Smooth muscle cell (in vitro differentiated cells): Measurements from ENCODE around the gene ANKHD1. TPM values are rescaled to one million over a fixed set of nuclear protein-coding genes. Genes with fewer than 3 reads are reported as not detected.

ENCODE experiments used
- DNase-seq: peaks from one replicate; lab custom pipeline; 2025; ENCODE audit not compliant: unreplicated experiment; lab: John Stamatoyannopoulos, UW
- H2AFZ ChIP-seq: fragments of 200-600 bp; sonication (generic); 2 replicates; pipeline ENCODE4 v1.6.0; 2016; ENCODE audit warnings: antibody characterized with exemption, low read depth, mild to moderate bottlenecking
- H3F3A ChIP-seq: fragments of 200-600 bp; sonication (generic); 2 replicates; pipeline ENCODE4 v1.6.0; 2017; ENCODE audit warnings: antibody characterized with exemption, low read depth
- H3K27ac ChIP-seq: fragments of 200-600 bp; sonication (generic); 2 replicates; pipeline ENCODE4 v1.5.1; 2016; ENCODE audit warnings: low read depth, mild to moderate bottlenecking
- H3K27me3 ChIP-seq: fragments of 200-600 bp; sonication (generic); 2 replicates; pipeline ENCODE4 v1.6.1; 2016; ENCODE audit warnings: low read depth, mild to moderate bottlenecking
- H3K36me3 ChIP-seq: fragments of 200-600 bp; sonication (generic); 2 replicates; pipeline ENCODE4 v1.5.1; 2016; ENCODE audit warnings: low read depth
- H3K4me1 ChIP-seq: fragments of 200-600 bp; sonication (generic); 2 replicates; pipeline ENCODE4 v1.5.1; 2016; ENCODE audit warnings: low read depth
- H3K4me2 ChIP-seq: fragments of 200-600 bp; sonication (generic); 2 replicates; pipeline ENCODE4 v1.6.0; 2016; ENCODE audit warnings: mild to moderate bottlenecking
- H3K4me3 ChIP-seq: fragments of 200-600 bp; sonication (generic); 2 replicates; pipeline ENCODE4 v1.5.1; 2016; ENCODE audit warnings: mild to moderate bottlenecking
- H3K79me2 ChIP-seq: fragments of 200-600 bp; sonication (generic); 2 replicates; pipeline ENCODE4 v1.6.0; 2016; ENCODE audit warnings: low read depth, mild to moderate bottlenecking
- H3K9ac ChIP-seq: fragments of 200-600 bp; sonication (generic); 2 replicates; pipeline ENCODE4 v1.6.0; 2016; ENCODE audit warnings: low read depth
- H3K9me3 ChIP-seq: fragments of 200-600 bp; sonication (generic); replicated peaks from 2 replicates; pipeline ENCODE4 v1.5.1; 2016; ENCODE audit warnings: low read depth
- H4K20me1 ChIP-seq: fragments of 200-600 bp; sonication (generic); 2 replicates; pipeline ENCODE4 v1.6.0; 2016; ENCODE audit warnings: low read depth
- CTCF ChIP-seq: fragments of 200-600 bp; sonication (generic); IDR thresholded peaks from 2 replicates; pipeline ENCODE4 v1.5.1; 2017; ENCODE audit warnings: borderline replicate concordance, mild to moderate bottlenecking, antibody characterized with exemption; ENCODE audit not compliant: insufficient read depth, poor library complexity, severe bottlenecking
- WGBS: methylation state at CpG from one replicate; pipeline ENCODE4 v1.1.7; 2016; ENCODE audit warnings: low lambda C conversion rate; 5-methylcytosine and 5-hydroxymethylcytosine counted together
- polyA plus RNA-seq: library from polyadenylated mRNA; unstranded; fragments of >200 nt; fragmentation: Nextera tagmentation; extraction: Ambion mirVana; gene quantifications from 2 replicates; pipeline ENCODE4 v1.2.1, GENCODE V29; 2016
- total RNA-seq: library from RNA; depleted of rRNA; stranded (reverse); fragments of >200 nt; gene quantifications from 2 replicates; pipeline ENCODE4 v1.2.3, GENCODE V29; 2014

ANKHD1 gene
- total and polyA plus RNA-seq, 2 experiments from 2014 or later: 37.9 to 56.1 TPM

GRCh38 chr5:140565024-140565779, 163.6 kb downstream of the ANKHD1 start:
- TF ChIP-seq CTCF: no peak
- DNase-seq: no peak

GRCh38 chr5:140565780-140566095, 164.1 kb downstream of the ANKHD1 start:
- Histone ChIP-seq H3K79me2 (peaks cover 25% of the 10 kb centered on the region), H3K9me3 (no peaks in the 10 kb centered on the region), H3K4me2 (peak overlapping the region; percentile 95), H3K9ac (peak overlapping the region; percentile 93), H3K27ac (peak overlapping the region; percentile 84), H3F3A (no peaks in the 10 kb centered on the region), H3K4me3 (peak overlapping the region; percentile 68), H3K27me3 (no peaks in the 10 kb centered on the region), H3K4me1 (peaks cover 14% of the 10 kb centered on the region), H2AFZ (no peak overlapping the region), H3K36me3 (no peaks in the 10 kb centered on the region), H4K20me1 (no peaks in the 10 kb centered on the region)
- WGBS: 56% methylated on average over 4 of the region's 4 CpGs
- DNase-seq: no peak
- no peak for TF ChIP-seq CTCF

More at GRCh38 chr5:140565024-140565779, 163.6 kb downstream of the ANKHD1 start:
- Histone ChIP-seq H4K20me1 (no peaks in the 10 kb centered on the region), H3K4me2 (peak overlapping the region; percentile 95), H3K36me3 (no peaks in the 10 kb centered on the region), H3K27ac (peak overlapping the region; percentile 84), H3K27me3 (no peaks in the 10 kb centered on the region), H3K4me1 (peaks cover 14% of the 10 kb centered on the region), H3K9me3 (no peaks in the 10 kb centered on the region), H2AFZ (peak overlapping the region; percentile 88), H3K79me2 (peaks cover 25% of the 10 kb centered on the region), H3K4me3 (peak overlapping the region; percentile 68), H3K9ac (peak overlapping the region; percentile 93), H3F3A (no peaks in the 10 kb centered on the region)
- 17% methylated on average over 13 of the region's 13 CpGs for WGBS

GRCh38 chr5:140566665-140567064, 165.0 kb downstream of the ANKHD1 start:
- peaks cover 25% of the 10 kb centered on the region for H3K79me2 ChIP-seq
- no peak for TF ChIP-seq CTCF
- H3K4me1 ChIP-seq: peaks cover 14% of the 10 kb centered on the region
- no peak overlapping the region for H3K4me2 ChIP-seq
- H3K36me3 ChIP-seq: no peaks in the 10 kb centered on the region
- no peaks in the 10 kb centered on the region for H3K27me3 ChIP-seq
- H3K9ac ChIP-seq: no peak overlapping the region
- H3K4me3 ChIP-seq: no peak overlapping the region
- 98% methylated on average over 5 of the region's 5 CpGs for WGBS
- H3K9me3 ChIP-seq: no peaks in the 10 kb centered on the region
- H2AFZ ChIP-seq: no peak overlapping the region
- no peak for DNase-seq
- no peak overlapping the region for H3K27ac ChIP-seq
- no peaks in the 10 kb centered on the region for H3F3A ChIP-seq
- no peaks in the 10 kb centered on the region for H4K20me1 ChIP-seq
